B cell (primary cell): Measurements from ENCODE around the gene ARRDC3. TPM values are rescaled to one million over a fixed set of nuclear protein-coding genes. Genes with fewer than 3 reads are reported as not detected.
A peak's percentile ranks its signal among the peaks of the same experiment; 100 is the strongest.

Experiments used
- ATAC-seq: fragments of 200-7000 bp; cut with Tn5 transposase; one replicate; pipeline ENCODE4 v1.10.0; 2021; ENCODE audit warnings: low read depth, mild to moderate bottlenecking, moderate number of reproducible peaks, moderate library complexity
- CTCF ChIA-PET: fragments of 350-600 bp; sonication (Branson Sonifier 250); formaldehyde crosslinking; loops from one replicate; lab custom pipeline; 2021; ENCODE audit warnings: antibody characterized with exemption, inconsistent platforms; lab: Charles Lee
- POLR2A ChIA-PET: fragments of 350-600 bp; sonication (Branson Sonifier 250); formaldehyde crosslinking; loops from one replicate; lab custom pipeline; 2021; ENCODE audit warnings: antibody characterized with exemption; lab: Charles Lee
- DNase-seq: peaks from one replicate; pipeline ENCODE4 v3.0.0; 2013
- H2AFZ ChIP-seq: 2 replicates; pipeline ENCODE4 v1.6.1; 2012; ENCODE audit warnings: mild to moderate bottlenecking, low read depth, low read length; ENCODE audit not compliant: insufficient read depth, poor library complexity, severe bottlenecking
- H3K27ac ChIP-seq, 2 donors: 1 replicate in 1 of 2; 2 replicates in 1 of 2; pipeline ENCODE4 v1.5.1; 2012 to 2013; ENCODE audit warnings: low read length in 2 of 2, mild to moderate bottlenecking in 2 of 2, moderate library complexity in 1 of 2
- H3K27me3 ChIP-seq, 4 experiments: fragments of 200-600 bp in 1 of 4; sonication (generic) in 1 of 4; replicated peaks in 1 of 4; 1 replicate in 2 of 4; 2 replicates in 2 of 4; pipeline versions ENCODE4 v1.6.1 to v1.7.0; 2013 to 2016; ENCODE audit warnings: low read length in 3 of 4, mild to moderate bottlenecking in 2 of 4, mixed read lengths in 1 of 4, moderate library complexity in 1 of 4; ENCODE audit not compliant: insufficient read depth in 4 of 4, control insufficient read depth in 3 of 4; ENCODE audit errors: control extremely low read depth in 1 of 4
- H3K36me3 ChIP-seq, 2 experiments: replicated peaks in 1 of 2; 1 replicate in 1 of 2; 2 replicates in 1 of 2; pipeline versions ENCODE4 v1.6.1 to v1.7.1; 2013; ENCODE audit warnings: low read length in 1 of 2; ENCODE audit not compliant: insufficient read depth in 2 of 2, control insufficient read depth in 1 of 2; ENCODE audit errors: control extremely low read depth in 1 of 2, extremely low read depth in 1 of 2
- H3K4me1 ChIP-seq, 2 donors: fragments of 200-600 bp in 1 of 2; sonication (generic) in 1 of 2; 1 replicate in 1 of 2; 2 replicates in 1 of 2; pipeline versions ENCODE4 v1.5.1 to v1.6.1; 2013 to 2017; ENCODE audit warnings: low read length in 2 of 2; ENCODE audit not compliant: control insufficient read depth in 2 of 2, insufficient read depth in 2 of 2
- H3K4me2 ChIP-seq: replicated peaks from 2 replicates; pipeline ENCODE3; 2012; ENCODE audit warnings: mild to moderate bottlenecking, low read depth, low read length; ENCODE audit not compliant: poor library complexity, severe bottlenecking
- H3K4me3 ChIP-seq, 5 experiments: fragments of 200-600 bp in 1 of 5; sonication (generic) in 1 of 5; 1 replicate in 3 of 5; 2 replicates in 2 of 5; pipeline versions ENCODE4 v1.5.1 to v1.7.0; 2011 to 2016; ENCODE audit warnings: low read length in 4 of 5, mild to moderate bottlenecking in 4 of 5, low read depth in 2 of 5, control low read depth in 1 of 5, moderate library complexity in 1 of 5; ENCODE audit not compliant: insufficient read depth in 1 of 5; ENCODE audit errors: control extremely low read depth in 1 of 5, extremely low read depth in 1 of 5
- H3K79me2 ChIP-seq: fragments of 200-600 bp; sonication (generic); one replicate; pipeline ENCODE4 v1.6.0; 2016; ENCODE audit warnings: low read length; ENCODE audit not compliant: control insufficient read depth, insufficient read depth
- H3K9ac ChIP-seq: fragments of 200-600 bp; sonication (generic); 2 replicates; pipeline ENCODE4 v1.6.1; 2017; ENCODE audit warnings: mild to moderate bottlenecking, low read length, moderate library complexity
- H3K9me3 ChIP-seq, 3 donors: one replicate each; pipeline versions ENCODE4 v1.6.1 to v1.7.1; 2013; ENCODE audit warnings: low read length in 2 of 3; ENCODE audit not compliant: control insufficient read depth in 2 of 3, insufficient read depth in 1 of 3; ENCODE audit errors: control extremely low read depth in 1 of 3
- H4K20me1 ChIP-seq: 2 replicates; pipeline ENCODE4 v1.6.0; 2012; ENCODE audit warnings: mild to moderate bottlenecking, low read length; ENCODE audit not compliant: insufficient read depth, control insufficient read depth, poor library complexity, severe bottlenecking
- H3K27ac Mint-ChIP-seq: one replicate; pipeline ENCODE4 v1.8.0; 2021; ENCODE audit warnings: mixed read lengths
- H3K27me3 Mint-ChIP-seq: one replicate; pipeline ENCODE4 v1.8.0; 2021; ENCODE audit warnings: mixed read lengths
- H3K4me1 Mint-ChIP-seq: one replicate; pipeline ENCODE4 v1.8.0; 2021; ENCODE audit warnings: mixed read lengths
- H3K4me3 Mint-ChIP-seq: one replicate; pipeline ENCODE4 v1.8.0; 2021; ENCODE audit warnings: mixed read lengths
- H3K9me3 Mint-ChIP-seq: one replicate; pipeline ENCODE4 v1.8.0; 2022; ENCODE audit warnings: mixed read lengths; ENCODE audit not compliant: insufficient read depth
- EZH2 ChIP-seq: IDR thresholded peaks from 2 replicates; pipeline ENCODE4 v1.6.1; 2012; ENCODE audit warnings: borderline replicate concordance, low read depth, mild to moderate bottlenecking, moderate library complexity, low read length; ENCODE audit not compliant: insufficient read depth, poor library complexity, severe bottlenecking
- WGBS: methylation state at CpG from one replicate; pipeline ENCODE4 v1.1.5; 2013; ENCODE audit warnings: missing lambda C conversion rate; ENCODE audit not compliant: insufficient coverage; 5-methylcytosine and 5-hydroxymethylcytosine counted together
- intact Hi-C: fragments of 100-400 bp; cut with micrococcal nuclease; formaldehyde crosslinking; loops from one replicate; pipeline ENCODE4 v1.10.0; 2022
- polyA plus RNA-seq: library from polyadenylated mRNA; depleted of rRNA; stranded (reverse); fragments of >200 nt; gene quantifications from 2 replicates; pipeline ENCODE4 v1.2.3, GENCODE V29; 2012
- total RNA-seq, 2 donors: library from RNA; stranded (reverse); fragments of 120-200 nt in 1 of 2; gene quantifications; 1 replicate in 1 of 2; 2 replicates in 1 of 2; pipeline versions ENCODE4 v1.2.3 to v1.2.4, GENCODE V29; 2013 to 2022
- TF ChIP-seq, protein P1 (sequence below): fragments of 200-600 bp; IDR thresholded peaks from one replicate; pipeline ENCODE4 v1.8.0; 2022; ENCODE audit warnings: antibody characterized with exemption, mild to moderate bottlenecking

Gene ARRDC3
- total and polyA plus RNA-seq, 2 donors (not counting 1 experiment from before 2014, with no cell fraction given): 52.9 to 84.9 TPM

DNA sequence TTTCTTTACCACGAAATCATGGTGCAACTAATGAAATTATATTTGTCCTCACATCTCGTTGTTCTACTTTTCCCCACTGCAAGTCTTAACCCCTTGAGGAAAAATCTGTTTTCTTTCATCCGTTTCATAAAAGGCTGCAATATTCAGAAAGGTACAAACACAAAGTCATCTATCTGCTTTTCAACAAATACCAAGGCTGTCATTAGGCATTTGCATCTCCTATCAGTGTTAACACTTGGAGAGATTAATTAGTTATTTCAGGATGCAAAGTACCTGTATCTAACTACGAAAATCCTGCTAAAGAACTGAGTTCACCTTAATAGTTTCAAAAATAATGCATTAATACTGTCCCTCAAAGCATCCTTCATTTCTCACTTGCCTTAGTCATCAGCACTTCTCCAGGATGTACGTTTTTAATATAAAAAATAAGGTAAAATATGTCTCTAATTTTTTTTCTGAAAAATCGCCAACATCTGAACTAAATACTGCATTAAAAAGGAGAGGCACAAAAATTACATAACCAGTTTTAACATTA lies 1.8 kb downstream of the ARRDC3 start:
- Histone ChIP-seq H3K27me3 (no peaks in the 10 kb centered on the region), H2AFZ (no peak overlapping the region), H3K4me1 (peaks cover 15 to 20% of the 10 kb centered on the region in 2 donors), H3K9ac (peak overlapping the region; percentile 99), H3K27ac (peak overlapping the region; percentile 99 to 100), H4K20me1 (no peaks in the 10 kb centered on the region), H3K4me2 (peak overlapping the region; percentile 87), H3K79me2 (peaks cover 41% of the 10 kb centered on the region), H3K4me3 (peak overlapping the region; percentile 76 to 98 (median 98)), H3K9me3 (no peaks in the 10 kb centered on the region), H3K36me3 (peaks cover 5 to 8% of the 10 kb centered on the region in 2 experiments)
- DNase-seq (no peak), ATAC-seq (no peak)
- peak overlapping the region; percentile 88 for H3K4me3 Mint-ChIP-seq
- no peak for TF ChIP-seq EZH2
- TF ChIP-seq, protein P1, sequence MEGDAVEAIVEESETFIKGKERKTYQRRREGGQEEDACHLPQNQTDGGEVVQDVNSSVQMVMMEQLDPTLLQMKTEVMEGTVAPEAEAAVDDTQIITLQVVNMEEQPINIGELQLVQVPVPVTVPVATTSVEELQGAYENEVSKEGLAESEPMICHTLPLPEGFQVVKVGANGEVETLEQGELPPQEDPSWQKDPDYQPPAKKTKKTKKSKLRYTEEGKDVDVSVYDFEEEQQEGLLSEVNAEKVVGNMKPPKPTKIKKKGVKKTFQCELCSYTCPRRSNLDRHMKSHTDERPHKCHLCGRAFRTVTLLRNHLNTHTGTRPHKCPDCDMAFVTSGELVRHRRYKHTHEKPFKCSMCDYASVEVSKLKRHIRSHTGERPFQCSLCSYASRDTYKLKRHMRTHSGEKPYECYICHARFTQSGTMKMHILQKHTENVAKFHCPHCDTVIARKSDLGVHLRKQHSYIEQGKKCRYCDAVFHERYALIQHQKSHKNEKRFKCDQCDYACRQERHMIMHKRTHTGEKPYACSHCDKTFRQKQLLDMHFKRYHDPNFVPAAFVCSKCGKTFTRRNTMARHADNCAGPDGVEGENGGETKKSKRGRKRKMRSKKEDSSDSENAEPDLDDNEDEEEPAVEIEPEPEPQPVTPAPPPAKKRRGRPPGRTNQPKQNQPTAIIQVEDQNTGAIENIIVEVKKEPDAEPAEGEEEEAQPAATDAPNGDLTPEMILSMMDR: no peak
- H3K27ac Mint-ChIP-seq: peak overlapping the region; percentile 99
- ChIA-PET POLR2A (interaction anchor here (0.6 to 2.3 kb wide), 8 partner anchors 9 to 971 kb away, joined by 3 to 20 read pairs (median 7); partner anchors contain the start of gene CETN3), CTCF (interaction anchor here (1.5 to 9.3 kb wide), 2 partner anchors 101 to 160 kb away, joined by 4 to 195 read pairs; no protein-coding TSS in a partner anchor)
- H3K27me3 Mint-ChIP-seq: no peaks in the 10 kb centered on the region
- no peaks in the 10 kb centered on the region for H3K9me3 Mint-ChIP-seq
- intact Hi-C loops: no loop called here
- peaks cover 32% of the 10 kb centered on the region for H3K4me1 Mint-ChIP-seq
- no CpG with 5 or more reads among the region's 6 CpGs for WGBS
